Nephron progenitor cell (in vitro differentiated cells): ENCODE results near the gene LRBA.
A peak's percentile ranks its signal among the peaks of the same experiment; 100 is the strongest.
"Not testable (repeated sequence)": the region's sequence is repeated elsewhere in the genome, so short reads cannot be mapped to it uniquely, and the experiment has no call there.

Experiments used
- DNase-seq: peaks from one replicate; pipeline ENCODE4 v3.0.0; 2021
- H3K27ac Mint-ChIP-seq: 2 replicates; pipeline ENCODE4 v1.8.0; 2021; ENCODE audit warnings: mild to moderate bottlenecking, moderate library complexity, mixed read lengths
- H3K27me3 Mint-ChIP-seq: 2 replicates; pipeline ENCODE4 v1.8.0; 2021; ENCODE audit warnings: mild to moderate bottlenecking, low read depth, mixed read lengths; ENCODE audit not compliant: poor library complexity
- H3K36me3 Mint-ChIP-seq: 2 replicates; pipeline ENCODE4 v1.8.0; 2021; ENCODE audit warnings: low read depth, mixed read lengths
- H3K4me1 Mint-ChIP-seq: 2 replicates; pipeline ENCODE4 v1.8.0; 2021; ENCODE audit warnings: mixed read lengths
- H3K4me3 Mint-ChIP-seq: 2 replicates; pipeline ENCODE4 v1.8.0; 2021; ENCODE audit warnings: mild to moderate bottlenecking, moderate library complexity, mixed read lengths
- H3K9me3 Mint-ChIP-seq: 2 replicates; pipeline ENCODE4 v1.8.0; 2021; ENCODE audit warnings: mild to moderate bottlenecking, moderate library complexity, mixed read lengths
- CTCF ChIP-seq: fragments of 200-600 bp; sonication (generic); IDR thresholded peaks from 2 replicates; pipeline ENCODE4 v1.5.0; 2021; ENCODE audit warnings: antibody characterized with exemption

The LRBA gene

GRCh38 chr4:151035911-151036310, 20.8 kb upstream of the LRBA start:
- H3K27me3 Mint-ChIP-seq: peaks cover 3% of the 10 kb centered on the region

GRCh38 chr4:151035328-151035727, 20.2 kb upstream of the LRBA start:
- H3K27ac Mint-ChIP-seq: no peak overlapping the region
- no peaks in the 10 kb centered on the region for H3K9me3 Mint-ChIP-seq
- H3K36me3 Mint-ChIP-seq: no peaks in the 10 kb centered on the region
- TF ChIP-seq CTCF: no peak
- H3K27me3 Mint-ChIP-seq: peaks cover 3% of the 10 kb centered on the region
- DNase-seq: no peak
- peaks cover 5% of the 10 kb centered on the region for H3K4me1 Mint-ChIP-seq
- H3K4me3 Mint-ChIP-seq: no peak overlapping the region

More at GRCh38 chr4:151035911-151036310, 20.8 kb upstream of the LRBA start:
- no peak overlapping the region for H3K27ac Mint-ChIP-seq
- H3K4me3 Mint-ChIP-seq: no peak overlapping the region
- H3K36me3 Mint-ChIP-seq: no peaks in the 10 kb centered on the region
- TF ChIP-seq CTCF: no peak
- H3K4me1 Mint-ChIP-seq: peaks cover 5% of the 10 kb centered on the region
- no peaks in the 10 kb centered on the region for H3K9me3 Mint-ChIP-seq
- no peak for DNase-seq

GRCh38 chr4:151034829-151035228, 19.7 kb upstream of the LRBA start:
- H3K27ac Mint-ChIP-seq: peak overlapping the region; percentile 13

GRCh38 chr4:151031831-151032605, 16.9 kb upstream of the LRBA start:
- DNase-seq: no peak
- no peaks in the 10 kb centered on the region for H3K9me3 Mint-ChIP-seq

More at GRCh38 chr4:151034829-151035228, 19.7 kb upstream of the LRBA start:
- Mint-ChIP-seq H3K9me3 (no peaks in the 10 kb centered on the region), H3K4me3 (no peak overlapping the region), H3K4me1 (peaks cover 5% of the 10 kb centered on the region), H3K36me3 (no peaks in the 10 kb centered on the region), H3K27me3 (peaks cover 3% of the 10 kb centered on the region)
- TF ChIP-seq CTCF: no peak
- no peak for DNase-seq

GRCh38 chr4:151029537-151029936, 14.5 kb upstream of the LRBA start:
- Mint-ChIP-seq H3K27ac (no peak overlapping the region), H3K4me3 (no peak overlapping the region), H3K27me3 (no peaks in the 10 kb centered on the region), H3K4me1 (no peaks in the 10 kb centered on the region), H3K36me3 (no peaks in the 10 kb centered on the region), H3K9me3 (no peaks in the 10 kb centered on the region)
- DNase-seq: no peak
- no peak for TF ChIP-seq CTCF

More at GRCh38 chr4:151031831-151032605, 16.9 kb upstream of the LRBA start:
- H3K4me3 Mint-ChIP-seq: no peak overlapping the region
- no peaks in the 10 kb centered on the region for H3K36me3 Mint-ChIP-seq
- peaks cover 3% of the 10 kb centered on the region for H3K27me3 Mint-ChIP-seq
- H3K27ac Mint-ChIP-seq: no peak overlapping the region
- no peaks in the 10 kb centered on the region for H3K4me1 Mint-ChIP-seq
- TF ChIP-seq CTCF: no peak

GRCh38 chr4:151029006-151029405, 13.9 kb upstream of the LRBA start:
- H3K27ac Mint-ChIP-seq, DNase-seq, H3K36me3 Mint-ChIP-seq, H3K4me3 Mint-ChIP-seq, H3K9me3 Mint-ChIP-seq, H3K27me3 Mint-ChIP-seq, H3K4me1 Mint-ChIP-seq: not testable (repeated sequence)
